GM12872 (cell line): ENCODE results near the gene GPC5.

Experiments
- TF ChIP-seq, protein P1 (sequence below): IDR thresholded peaks from 3 replicates; pipeline ENCODE4 v1.5.1; 2011; ENCODE audit warnings: low read depth, mild to moderate bottlenecking, low read length, moderate library complexity; ENCODE audit not compliant: insufficient read depth

The GPC5 gene

GRCh38 chr13:92823059-92823458, 1424.6 kb downstream of the GPC5 start:
- TF ChIP-seq, protein P1, sequence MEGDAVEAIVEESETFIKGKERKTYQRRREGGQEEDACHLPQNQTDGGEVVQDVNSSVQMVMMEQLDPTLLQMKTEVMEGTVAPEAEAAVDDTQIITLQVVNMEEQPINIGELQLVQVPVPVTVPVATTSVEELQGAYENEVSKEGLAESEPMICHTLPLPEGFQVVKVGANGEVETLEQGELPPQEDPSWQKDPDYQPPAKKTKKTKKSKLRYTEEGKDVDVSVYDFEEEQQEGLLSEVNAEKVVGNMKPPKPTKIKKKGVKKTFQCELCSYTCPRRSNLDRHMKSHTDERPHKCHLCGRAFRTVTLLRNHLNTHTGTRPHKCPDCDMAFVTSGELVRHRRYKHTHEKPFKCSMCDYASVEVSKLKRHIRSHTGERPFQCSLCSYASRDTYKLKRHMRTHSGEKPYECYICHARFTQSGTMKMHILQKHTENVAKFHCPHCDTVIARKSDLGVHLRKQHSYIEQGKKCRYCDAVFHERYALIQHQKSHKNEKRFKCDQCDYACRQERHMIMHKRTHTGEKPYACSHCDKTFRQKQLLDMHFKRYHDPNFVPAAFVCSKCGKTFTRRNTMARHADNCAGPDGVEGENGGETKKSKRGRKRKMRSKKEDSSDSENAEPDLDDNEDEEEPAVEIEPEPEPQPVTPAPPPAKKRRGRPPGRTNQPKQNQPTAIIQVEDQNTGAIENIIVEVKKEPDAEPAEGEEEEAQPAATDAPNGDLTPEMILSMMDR = no peak

DNA sequence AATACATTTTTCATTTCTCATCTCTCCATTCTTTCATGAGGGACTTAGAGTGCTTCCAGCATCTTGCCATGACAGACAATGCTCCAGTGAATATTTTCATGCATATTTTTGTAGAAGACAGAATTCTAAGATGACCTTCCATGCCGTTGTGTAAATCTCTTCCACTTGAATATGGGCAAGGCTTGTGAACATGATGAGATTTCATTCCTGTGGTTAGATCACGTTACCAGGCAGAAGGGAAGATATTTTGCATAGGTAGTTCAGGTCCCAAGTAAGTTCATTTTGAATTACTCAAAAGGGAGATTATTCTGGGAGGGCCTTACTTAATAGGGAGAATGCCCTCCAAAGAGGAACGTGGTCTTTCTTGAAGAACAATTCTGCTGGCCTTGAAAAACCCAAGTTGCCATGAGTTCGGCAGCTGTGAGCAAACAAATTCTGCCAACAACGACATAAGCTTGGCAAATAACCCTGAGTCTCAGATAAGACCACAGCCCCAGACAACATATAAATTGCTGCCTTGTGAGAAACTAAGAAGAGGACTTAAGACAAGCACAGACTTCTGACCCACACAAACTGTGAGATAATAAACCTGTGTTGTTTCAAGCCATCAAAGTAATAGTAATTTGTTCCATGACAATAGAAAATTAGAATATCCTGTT, 1427.6 kb downstream of the GPC5 start:
- TF ChIP-seq, protein P1 = no peak

- TF ChIP-seq, protein P1 = no peak
Observed at GRCh38 chr13:92827503-92827902, 1429.1 kb downstream of the GPC5 start.

DNA sequence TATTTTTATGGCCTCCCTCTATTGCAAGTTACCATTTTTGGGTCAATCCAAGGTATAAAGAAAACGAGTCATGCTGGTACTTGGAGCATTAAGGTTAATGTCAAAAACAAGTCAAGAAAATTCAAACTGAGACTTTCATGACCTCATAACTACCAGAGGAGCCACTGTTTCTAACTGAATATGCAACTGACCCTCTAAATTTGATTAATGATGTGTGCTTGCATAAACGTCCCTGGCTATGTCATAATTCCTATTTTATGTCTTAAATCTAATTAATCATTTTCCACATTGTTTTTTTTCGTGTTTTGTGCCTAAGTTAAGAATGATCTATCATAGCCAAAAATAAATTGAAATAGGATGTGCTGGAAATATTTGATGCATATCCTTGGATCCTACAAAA, 1431.5 kb downstream of the GPC5 start:
- TF ChIP-seq, protein P1 = no peak

- TF ChIP-seq, protein P1 = no peak
Observed at GRCh38 chr13:92830821-92831220, 1432.4 kb downstream of the GPC5 start.

DNA sequence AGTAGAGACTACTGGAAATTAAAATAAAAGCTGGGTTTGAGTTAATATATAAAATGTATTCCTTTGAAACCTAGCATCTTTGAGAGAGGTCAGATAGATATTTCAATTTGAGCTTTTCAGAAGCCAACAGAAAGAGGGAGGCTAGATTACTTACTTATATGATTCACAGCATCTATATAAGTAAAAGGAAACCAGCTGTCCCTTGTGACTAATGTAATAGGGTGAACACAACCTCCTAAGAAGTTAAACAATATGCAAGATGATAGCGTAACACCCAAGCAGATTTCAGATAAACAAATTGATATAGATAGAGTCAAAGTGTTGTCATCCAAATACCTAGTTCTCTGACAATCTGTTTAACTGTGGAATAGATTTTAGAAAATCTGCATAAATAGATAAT, 1434.7 kb downstream of the GPC5 start:
- TF ChIP-seq, protein P1 = no peak

- TF ChIP-seq, protein P1 = no peak
Observed at GRCh38 chr13:92836171-92836570, 1437.8 kb downstream of the GPC5 start.
